ENCODE results near the gene MTMR4.
A peak's percentile ranks its signal among the peaks of the same experiment; 100 is the strongest.
"Not testable (repeated sequence)": the region's sequence is repeated elsewhere in the genome, so short reads cannot be mapped to it uniquely, and the experiment has no call there.

Gene MTMR4

GRCh38 chr17:58513965-58514769 is at the start of gene MTMR4:
Gene MTMR4, minus strand, starts transcription at chr17:58514638. Its CDS starts 231 bp downstream, at chr17:58514407.
- DNase-seq (ENCODE audit: extremely low read depth in 1 of 2, low read depth in 1 of 2) = peak; percentile 52 to 64

- no peak for DNase-seq (ENCODE audit: extremely low read depth in 1 of 2, low read depth in 1 of 2)
These were observed 46.1 kb upstream of the MTMR4 start for GRCh38 chr17:58560511-58560910.

- DNase-seq (ENCODE audit: extremely low read depth in 1 of 2, low read depth in 1 of 2) = no peak
These were observed 43.5 kb upstream of the MTMR4 start for GRCh38 chr17:58557981-58558380.

GRCh38 chr17:58556833-58557250 is 42.4 kb upstream of the MTMR4 start:
- no peak for DNase-seq (ENCODE audit: extremely low read depth in 1 of 2, low read depth in 1 of 2)

GRCh38 chr17:58555109-58555508 is 40.7 kb upstream of the MTMR4 start:
- DNase-seq (ENCODE audit: extremely low read depth in 1 of 2, low read depth in 1 of 2) = not testable (repeated sequence)

- DNase-seq (ENCODE audit: extremely low read depth in 1 of 2, low read depth in 1 of 2) = no peak
These were observed 26.8 kb upstream of the MTMR4 start for GRCh38 chr17:58541249-58541648.

- DNase-seq (ENCODE audit: extremely low read depth in 1 of 2, low read depth in 1 of 2) = no peak
These were observed 25.3 kb upstream of the MTMR4 start for GRCh38 chr17:58539698-58540097.

GRCh38 chr17:58538811-58539409 is 24.5 kb upstream of the MTMR4 start:
- DNase-seq (ENCODE audit: extremely low read depth in 1 of 2, low read depth in 1 of 2) = no peak

GRCh38 chr17:58537266-58537665 is 22.8 kb upstream of the MTMR4 start:
- DNase-seq (ENCODE audit: extremely low read depth in 1 of 2, low read depth in 1 of 2) = no peak

GRCh38 chr17:58536542-58536941 is 22.1 kb upstream of the MTMR4 start:
- DNase-seq (ENCODE audit: extremely low read depth in 1 of 2, low read depth in 1 of 2) = no peak

GRCh38 chr17:58535431-58535830 is 21.0 kb upstream of the MTMR4 start:
- no peak for DNase-seq (ENCODE audit: extremely low read depth in 1 of 2, low read depth in 1 of 2)

- DNase-seq (ENCODE audit: extremely low read depth in 1 of 2, low read depth in 1 of 2) = no peak
These were observed 20.5 kb upstream of the MTMR4 start for GRCh38 chr17:58534901-58535421.

- no peak for DNase-seq (ENCODE audit: extremely low read depth in 1 of 2, low read depth in 1 of 2)
These were observed 19.9 kb upstream of the MTMR4 start for GRCh38 chr17:58534331-58534730.

GRCh38 chr17:58533616-58534188 is 19.3 kb upstream of the MTMR4 start:
- DNase-seq (ENCODE audit: extremely low read depth in 1 of 2, low read depth in 1 of 2) = no peak

- DNase-seq (ENCODE audit: extremely low read depth in 1 of 2, low read depth in 1 of 2) = no peak
These were observed 18.1 kb upstream of the MTMR4 start for GRCh38 chr17:58532555-58532951.

- DNase-seq (ENCODE audit: extremely low read depth in 1 of 2, low read depth in 1 of 2) = no peak
These were observed 17.5 kb upstream of the MTMR4 start for GRCh38 chr17:58531661-58532554.

- DNase-seq (ENCODE audit: extremely low read depth in 1 of 2, low read depth in 1 of 2) = no peak
These were observed 16.7 kb upstream of the MTMR4 start for GRCh38 chr17:58531122-58531521.

GRCh38 chr17:58530655-58531054 is 16.2 kb upstream of the MTMR4 start:
- no peak for DNase-seq (ENCODE audit: extremely low read depth in 1 of 2, low read depth in 1 of 2)

- DNase-seq (ENCODE audit: extremely low read depth in 1 of 2, low read depth in 1 of 2) = no peak
These were observed 14.8 kb upstream of the MTMR4 start for GRCh38 chr17:58529275-58529674.

GRCh38 chr17:58528443-58528842 is 14.0 kb upstream of the MTMR4 start:
- no peak for DNase-seq (ENCODE audit: extremely low read depth in 1 of 2, low read depth in 1 of 2)

- no peak for DNase-seq (ENCODE audit: extremely low read depth in 1 of 2, low read depth in 1 of 2)
These were observed 13.5 kb upstream of the MTMR4 start for GRCh38 chr17:58527949-58528348.

All from stimulated activated CD8-positive, alpha-beta memory T cell treated with anti-CD3 and anti-CD28 coated beads, Interleukin-7, amount 100 ng/mL, for 48 hours (primary cell).